CD4-positive, alpha-beta T cell treated with Interleukin-15 for 4 hours (primary cell): ENCODE results near the gene SUCLG1.
A peak's percentile ranks its signal among the peaks of the same experiment; 100 is the strongest.
"Not testable (repeated sequence)": the region's sequence is repeated elsewhere in the genome, so short reads cannot be mapped to it uniquely, and the experiment has no call there.

ENCODE experiments used
- DNase-seq: peaks from one replicate; pipeline ENCODE4 v3.0.0-alpha.2; 2020; ENCODE audit warnings: low spot score

The SUCLG1 gene

GRCh38 chr2:84459018-84459943 lies at the start of gene SUCLG1:
Gene SUCLG1, minus strand, starts transcription at chr2:84459280. Its CDS starts 11 bp downstream, at chr2:84459269.
- DNase-seq, result peak; percentile 85

GRCh38 chr2:84498150-84498799 lies 39.2 kb upstream of the SUCLG1 start:
- no peak for DNase-seq

GRCh38 chr2:84497285-84497684 lies 38.2 kb upstream of the SUCLG1 start:
- DNase-seq, result no peak

GRCh38 chr2:84496386-84496785 lies 37.3 kb upstream of the SUCLG1 start:
- no peak for DNase-seq

GRCh38 chr2:84495539-84496146 lies 36.6 kb upstream of the SUCLG1 start:
- DNase-seq, result peak; percentile 79

- DNase-seq, result no peak
These were observed 35.0 kb upstream of the SUCLG1 start for GRCh38 chr2:84494070-84494469.

- no peak for DNase-seq
These were observed 34.4 kb upstream of the SUCLG1 start for GRCh38 chr2:84493514-84493913.

- no peak for DNase-seq
These were observed 33.5 kb upstream of the SUCLG1 start for GRCh38 chr2:84492571-84492970.

GRCh38 chr2:84491741-84492140 lies 32.7 kb upstream of the SUCLG1 start:
- no peak for DNase-seq

GRCh38 chr2:84491256-84491655 lies 32.2 kb upstream of the SUCLG1 start:
- DNase-seq, result no peak

GRCh38 chr2:84487298-84487996 lies 28.4 kb upstream of the SUCLG1 start:
- DNase-seq, result no peak

- DNase-seq, result no peak
These were observed 27.5 kb upstream of the SUCLG1 start for GRCh38 chr2:84486441-84487115.

- no peak for DNase-seq
These were observed 24.2 kb upstream of the SUCLG1 start for GRCh38 chr2:84483320-84483719.

GRCh38 chr2:84482603-84483002 lies 23.5 kb upstream of the SUCLG1 start:
- DNase-seq, result no peak

- DNase-seq, result peak; percentile 2
These were observed 22.6 kb upstream of the SUCLG1 start for GRCh38 chr2:84481702-84482101.

GRCh38 chr2:84478867-84479266 lies 19.8 kb upstream of the SUCLG1 start:
- no peak for DNase-seq

- DNase-seq, result no peak
These were observed 18.8 kb upstream of the SUCLG1 start for GRCh38 chr2:84477886-84478285.

- DNase-seq, result no peak
These were observed 15.1 kb upstream of the SUCLG1 start for GRCh38 chr2:84474176-84474575.

GRCh38 chr2:84472856-84473565 lies 13.9 kb upstream of the SUCLG1 start:
- DNase-seq, result no peak

GRCh38 chr2:84472423-84472822 lies 13.3 kb upstream of the SUCLG1 start:
- not testable (repeated sequence) for DNase-seq

GRCh38 chr2:84467389-84467788 lies 8.3 kb upstream of the SUCLG1 start:
- no peak for DNase-seq
